ENCODE data around the gene MPC1L.
"Not testable (repeated sequence)": the region's sequence is repeated elsewhere in the genome, so short reads cannot be mapped to it uniquely, and the experiment has no call there.

The MPC1L gene

GRCh38 chrX:40623139-40623536 lies at the start of gene MPC1L:
Gene MPC1L, plus strand, starts transcription at chrX:40623428. Its CDS starts 138 bp downstream, at chrX:40623566.
- no peak for DNase-seq

- peak; percentile 42 for DNase-seq
Measured at GRCh38 chrX:40573763-40574162, 49.5 kb upstream of the MPC1L start.

- not testable (repeated sequence) for DNase-seq
Measured at GRCh38 chrX:40575411-40575810, 47.8 kb upstream of the MPC1L start.

GRCh38 chrX:40576291-40576690 lies 46.9 kb upstream of the MPC1L start:
- no peak for DNase-seq

- DNase-seq = no peak
Measured at GRCh38 chrX:40578039-40578695, 45.1 kb upstream of the MPC1L start.

GRCh38 chrX:40579141-40579540 lies 44.1 kb upstream of the MPC1L start:
- DNase-seq = no peak

- no peak for DNase-seq
Measured at GRCh38 chrX:40579900-40580536, 43.2 kb upstream of the MPC1L start.

- DNase-seq = peak; percentile 95
Measured at GRCh38 chrX:40580537-40581335, 42.5 kb upstream of the MPC1L start, which contains the start of gene ATP6AP2. Gene ATP6AP2, plus strand, starts transcription at chrX:40580970. Its CDS starts 96 bp downstream, at chrX:40581066.

- DNase-seq = peak; percentile 17
Measured at GRCh38 chrX:40581336-40581920, 41.8 kb upstream of the MPC1L start.

- not testable (repeated sequence) for DNase-seq
Measured at GRCh38 chrX:40582178-40582577, 41.0 kb upstream of the MPC1L start.

- DNase-seq = no peak
Measured at GRCh38 chrX:40582811-40583210, 40.4 kb upstream of the MPC1L start.

GRCh38 chrX:40587623-40588022 lies 35.6 kb upstream of the MPC1L start:
- DNase-seq = peak; percentile 22

- DNase-seq = peak; percentile 72
Measured at GRCh38 chrX:40589616-40590321, 33.5 kb upstream of the MPC1L start.

GRCh38 chrX:40603446-40603845 lies 19.8 kb upstream of the MPC1L start:
- DNase-seq = no peak

- no peak for DNase-seq
Measured at GRCh38 chrX:40607381-40607780, 15.8 kb upstream of the MPC1L start.

- no peak for DNase-seq
Measured at GRCh38 chrX:40612511-40612910, 10.7 kb upstream of the MPC1L start.

GRCh38 chrX:40615976-40616375 lies 7.3 kb upstream of the MPC1L start:
- no peak for DNase-seq

- no peak for DNase-seq
Measured at GRCh38 chrX:40617566-40617965, 5.7 kb upstream of the MPC1L start.

- DNase-seq = no peak
Measured at GRCh38 chrX:40622479-40623138, 619 bp upstream of the MPC1L start.

GRCh38 chrX:40623665-40624064 lies 437 bp downstream of the MPC1L start:
- DNase-seq = no peak

- no peak for DNase-seq
Measured at GRCh38 chrX:40625294-40625693, 2.1 kb downstream of the MPC1L start.

GRCh38 chrX:40628506-40628905 lies 5.3 kb downstream of the MPC1L start:
- DNase-seq = no peak

Data from activated CD4-positive, alpha-beta T cell treated with anti-CD3 and anti-CD28 coated beads, Interleukin-10, Interleukin-2, amounts not matched to agents 100 ng/mL and 50 ng/mL, durations not matched to agents 16 hours and 8 hours (primary cell).